Large intestine (tissue), 3 donors: ENCODE results near the gene SAFB. TPM values are rescaled to one million over a fixed set of nuclear protein-coding genes. Genes with fewer than 3 reads are reported as not detected.

ENCODE experiments used
- DNase-seq, 2 donors: peaks; one replicate each; pipeline versions ENCODE4 v3.0.0 to v3.0.0-alpha.2; 2013
- H3K27ac ChIP-seq: one replicate; pipeline ENCODE4 v1.5.1; 2013; ENCODE audit warnings: low read length
- H3K27me3 ChIP-seq: 2 replicates; pipeline ENCODE4 v1.6.1; 2013; ENCODE audit warnings: low read length; ENCODE audit not compliant: control insufficient read depth, insufficient read depth
- H3K36me3 ChIP-seq: 2 replicates; pipeline ENCODE4 v1.6.1; 2013; ENCODE audit warnings: low read length; ENCODE audit not compliant: control insufficient read depth, insufficient read depth
- H3K4me1 ChIP-seq: one replicate; pipeline ENCODE4 v1.6.1; 2013; ENCODE audit warnings: low read length; ENCODE audit not compliant: control insufficient read depth, insufficient read depth
- H3K4me3 ChIP-seq: one replicate; pipeline ENCODE4 v1.5.1; 2013; ENCODE audit warnings: low read length
- H3K9me3 ChIP-seq: one replicate; pipeline ENCODE4 v1.6.1; 2013; ENCODE audit warnings: mild to moderate bottlenecking, low read depth, low read length, moderate library complexity; ENCODE audit not compliant: control insufficient read depth
- WGBS: methylation state at CpG from one replicate; pipeline ENCODE4 v1.1.5; 2013; ENCODE audit warnings: low lambda C conversion rate; ENCODE audit not compliant: insufficient coverage; 5-methylcytosine and 5-hydroxymethylcytosine counted together
- polyA plus RNA-seq: library from polyadenylated mRNA; unstranded; fragments of 120-200 nt; gene quantifications from one replicate; pipeline ENCODE4 v1.2.1, GENCODE V29; 2013

The SAFB gene
- polyA plus RNA-seq, 1 donor, result 111 TPM

- Histone ChIP-seq H3K4me3 (no peak overlapping the region), H3K4me1 (no peaks in the 10 kb centered on the region), H3K36me3 (peaks cover 70% of the 10 kb centered on the region), H3K9me3 (no peaks in the 10 kb centered on the region), H3K27ac (no peak overlapping the region), H3K27me3 (no peaks in the 10 kb centered on the region)
- no CpG with 5 or more reads among the region's 2 CpGs for WGBS
- DNase-seq, result no peak
Observed at GRCh38 chr19:5644037-5644436, 21.2 kb downstream of the SAFB start.

DNA sequence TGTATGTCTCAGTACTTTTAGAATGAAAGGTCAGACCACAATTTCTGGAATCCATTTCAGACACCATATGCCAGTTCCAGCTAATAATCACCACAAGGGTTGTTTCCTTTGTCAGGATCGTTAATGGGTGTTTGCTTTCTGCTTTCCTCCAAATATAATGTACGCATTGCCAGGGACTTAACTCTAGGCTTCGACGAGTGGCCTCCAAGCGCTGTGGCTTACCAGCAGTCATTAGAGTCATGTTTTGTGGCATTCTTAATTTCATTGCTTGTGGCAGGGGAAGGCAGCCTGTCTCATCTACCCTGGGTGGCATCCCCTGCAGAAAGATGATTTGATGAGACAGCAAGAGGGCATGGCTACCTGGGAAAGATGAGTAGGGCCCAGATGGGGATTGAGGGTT lies 22.5 kb downstream of the SAFB start:
- no peak for DNase-seq
- Histone ChIP-seq H3K9me3 (no peaks in the 10 kb centered on the region), H3K4me1 (no peaks in the 10 kb centered on the region), H3K4me3 (no peak overlapping the region), H3K27me3 (no peaks in the 10 kb centered on the region), H3K36me3 (peaks cover 79% of the 10 kb centered on the region), H3K27ac (no peak overlapping the region)
- WGBS, result no CpG with 5 or more reads among the region's 5 CpGs

GRCh38 chr19:5646703-5647102 lies 23.8 kb downstream of the SAFB start:
- no peak for DNase-seq
- H3K9me3 ChIP-seq, result no peaks in the 10 kb centered on the region
- H3K27ac ChIP-seq, result no peak overlapping the region
- 100% methylated on average over 2 of the region's 4 CpGs for WGBS
- H3K4me1 ChIP-seq, result no peaks in the 10 kb centered on the region
- H3K36me3 ChIP-seq, result peaks cover 85% of the 10 kb centered on the region
- H3K4me3 ChIP-seq, result no peak overlapping the region
- no peaks in the 10 kb centered on the region for H3K27me3 ChIP-seq

DNA sequence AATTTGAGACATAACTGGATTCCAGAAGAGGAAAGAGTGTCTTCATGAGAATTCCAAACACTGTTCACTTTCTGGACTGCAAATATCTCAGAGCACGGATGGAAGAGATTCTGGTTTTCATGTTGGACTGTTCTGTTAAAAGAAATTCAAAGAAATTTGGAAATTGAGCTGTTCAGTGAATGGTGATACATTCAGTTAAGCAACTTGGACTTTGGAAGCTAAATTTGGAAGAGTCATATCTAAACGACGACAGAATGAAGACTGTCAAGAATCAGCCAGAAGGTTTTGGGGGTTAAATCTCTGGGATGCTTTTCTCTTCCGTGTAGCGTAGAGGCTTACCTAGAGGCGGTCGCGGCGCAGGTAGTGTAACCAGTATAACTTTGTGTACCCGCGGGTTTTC lies 25.6 kb downstream of the SAFB start:
- H3K4me1 ChIP-seq, result no peaks in the 10 kb centered on the region
- H3K27ac ChIP-seq, result no peak overlapping the region
- WGBS, result 100% methylated on average over 1 of the region's 11 CpGs

DNA sequence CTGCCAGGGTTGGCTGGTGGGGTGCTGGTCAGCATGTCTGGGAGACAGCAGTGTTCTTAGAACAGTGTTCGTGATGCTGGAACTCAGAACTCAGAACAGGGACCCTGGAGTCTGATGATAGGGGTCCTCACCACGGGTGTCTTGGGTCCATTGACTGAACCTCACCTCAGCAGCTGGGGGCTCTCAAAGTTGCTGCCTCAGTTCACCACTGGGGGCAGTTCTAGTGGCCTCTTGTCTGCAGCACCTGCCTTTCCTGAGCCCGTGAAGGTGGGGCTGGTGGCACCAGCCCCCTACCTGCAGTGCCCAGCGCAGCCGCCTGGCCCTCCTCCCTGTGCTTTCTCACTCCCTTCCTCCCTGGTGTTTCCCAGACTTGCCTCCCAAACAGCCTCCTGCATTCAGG lies 28.5 kb downstream of the SAFB start:
- H3K36me3 ChIP-seq, result peaks cover 86% of the 10 kb centered on the region
- DNase-seq, result no peak

More for the DNA sequence above, 25.6 kb downstream of the SAFB start:
- H3K27me3 ChIP-seq, result no peaks in the 10 kb centered on the region
- DNase-seq, result no peak
- peaks cover 86% of the 10 kb centered on the region for H3K36me3 ChIP-seq
- H3K4me3 ChIP-seq, result no peak overlapping the region
- H3K9me3 ChIP-seq, result no peaks in the 10 kb centered on the region

DNA sequence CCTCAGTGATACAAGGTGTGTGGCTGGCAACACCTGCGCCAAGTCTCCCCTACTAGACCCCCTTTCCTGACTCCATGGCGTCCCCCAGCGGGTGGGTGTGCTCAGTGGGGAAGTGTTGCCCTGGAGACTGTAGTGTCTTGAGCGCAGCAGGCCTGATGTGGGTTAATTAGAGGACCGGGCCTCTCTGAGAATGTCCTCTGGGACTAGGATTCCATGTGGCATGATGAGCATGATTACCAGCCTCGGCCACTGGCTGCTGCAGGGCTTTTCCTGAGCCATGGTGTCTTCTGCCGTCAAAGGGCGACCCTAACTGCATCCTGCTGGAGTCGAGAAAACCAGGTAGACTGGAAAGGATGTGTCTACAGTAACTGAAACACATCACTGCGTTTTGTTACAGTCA lies 29.4 kb downstream of the SAFB start:
- no peak for DNase-seq
- H3K27ac ChIP-seq, result no peak overlapping the region
- no peaks in the 10 kb centered on the region for H3K27me3 ChIP-seq
- H3K4me3 ChIP-seq, result no peak overlapping the region
- no peaks in the 10 kb centered on the region for H3K4me1 ChIP-seq
- peaks cover 81% of the 10 kb centered on the region for H3K36me3 ChIP-seq
- no peaks in the 10 kb centered on the region for H3K9me3 ChIP-seq
- WGBS, result no CpG with 5 or more reads among the region's 10 CpGs

More for the DNA sequence above, 28.5 kb downstream of the SAFB start:
- no CpG with 5 or more reads among the region's 5 CpGs for WGBS
- Histone ChIP-seq H3K4me3 (no peak overlapping the region), H3K27me3 (no peaks in the 10 kb centered on the region), H3K4me1 (no peaks in the 10 kb centered on the region), H3K27ac (no peak overlapping the region), H3K9me3 (no peaks in the 10 kb centered on the region)

DNA sequence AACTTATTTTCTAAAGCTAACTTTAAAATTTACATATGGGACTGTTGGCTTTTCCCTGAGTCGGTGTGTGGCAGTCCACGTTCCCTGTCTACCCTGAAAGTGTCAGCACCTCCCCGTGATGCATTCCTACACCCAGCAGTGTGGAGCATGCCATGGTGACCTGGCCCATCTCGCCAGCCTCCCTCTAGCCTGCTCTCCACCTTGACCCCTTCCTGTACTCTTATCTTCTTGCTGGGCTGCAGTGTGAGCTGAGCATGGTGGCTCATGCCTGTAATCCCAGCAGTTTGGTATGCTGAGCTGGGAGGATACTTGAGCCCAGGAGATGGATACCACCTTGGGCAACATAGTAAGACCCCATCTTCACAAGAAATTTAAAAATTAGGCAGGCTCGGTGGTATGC lies 32.0 kb downstream of the SAFB start:
- no peak for DNase-seq
- WGBS, result no CpG with 5 or more reads among the region's 5 CpGs
- no peak overlapping the region for H3K27ac ChIP-seq
- H3K36me3 ChIP-seq, result peaks cover 81% of the 10 kb centered on the region
- no peaks in the 10 kb centered on the region for H3K9me3 ChIP-seq
- no peak overlapping the region for H3K4me3 ChIP-seq
- H3K27me3 ChIP-seq, result no peaks in the 10 kb centered on the region
- no peaks in the 10 kb centered on the region for H3K4me1 ChIP-seq

DNA sequence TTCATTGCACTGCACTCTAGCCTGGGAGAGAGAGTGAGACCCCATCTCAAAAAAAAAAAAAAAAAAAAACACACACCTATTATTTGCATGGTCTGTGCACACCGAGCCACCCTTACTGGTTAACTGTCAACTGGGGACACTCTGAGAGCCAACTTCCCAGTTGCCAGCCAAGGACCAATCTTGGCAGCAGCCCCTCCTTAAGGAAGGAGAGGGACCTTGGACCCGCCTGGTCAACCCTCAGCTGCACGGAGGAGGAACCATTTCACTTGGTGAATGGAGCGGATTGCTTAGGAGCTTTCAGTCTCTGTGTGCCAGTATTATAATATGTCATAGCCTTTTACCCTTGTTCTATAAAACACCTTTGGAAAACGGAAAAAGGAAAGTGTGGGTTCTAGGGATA lies 32.5 kb downstream of the SAFB start:
- peaks cover 81% of the 10 kb centered on the region for H3K36me3 ChIP-seq
- peak in 1 of 2 donors; percentile 37 for DNase-seq
- 83% methylated on average over 1 of the region's 5 CpGs for WGBS

DNA sequence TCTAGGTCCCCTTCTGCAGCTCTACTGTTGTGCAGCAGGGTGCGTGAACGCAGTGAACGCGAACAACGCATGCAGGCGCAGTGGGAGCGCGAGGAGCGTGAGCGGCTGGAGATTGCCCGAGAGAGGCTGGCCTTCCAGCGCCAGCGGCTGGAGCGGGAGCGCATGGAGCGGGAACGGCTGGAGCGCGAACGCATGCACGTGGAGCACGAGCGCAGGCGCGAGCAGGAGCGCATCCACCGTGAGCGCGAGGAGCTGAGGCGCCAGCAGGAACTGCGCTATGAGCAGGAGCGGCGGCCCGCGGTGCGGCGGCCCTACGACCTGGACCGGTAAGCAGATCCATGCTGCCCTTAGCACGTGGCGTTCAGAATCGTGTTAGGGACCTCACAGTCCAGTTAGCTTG lies 38.6 kb downstream of the SAFB start:
- DNase-seq, result no peak
- Histone ChIP-seq H3K36me3 (peaks cover 81% of the 10 kb centered on the region), H3K27ac (no peak overlapping the region), H3K4me3 (no peak overlapping the region), H3K27me3 (no peaks in the 10 kb centered on the region), H3K4me1 (no peaks in the 10 kb centered on the region), H3K9me3 (no peaks in the 10 kb centered on the region)
- WGBS, result 100% methylated on average over 2 of the region's 42 CpGs

More for the DNA sequence above, 32.5 kb downstream of the SAFB start:
- Histone ChIP-seq H3K27ac (no peak overlapping the region), H3K4me1 (no peaks in the 10 kb centered on the region), H3K4me3 (no peak overlapping the region), H3K27me3 (no peaks in the 10 kb centered on the region), H3K9me3 (no peaks in the 10 kb centered on the region)

GRCh38 chr19:5663904-5664303 lies 41.0 kb downstream of the SAFB start:
- H3K27me3 ChIP-seq, result no peaks in the 10 kb centered on the region
- WGBS, result no CpG with 5 or more reads among the region's 17 CpGs
- H3K9me3 ChIP-seq, result no peaks in the 10 kb centered on the region
- no peaks in the 10 kb centered on the region for H3K4me1 ChIP-seq
- DNase-seq, result no peak
- H3K27ac ChIP-seq, result no peak overlapping the region
- peaks cover 82% of the 10 kb centered on the region for H3K36me3 ChIP-seq
- H3K4me3 ChIP-seq, result no peak overlapping the region

DNA sequence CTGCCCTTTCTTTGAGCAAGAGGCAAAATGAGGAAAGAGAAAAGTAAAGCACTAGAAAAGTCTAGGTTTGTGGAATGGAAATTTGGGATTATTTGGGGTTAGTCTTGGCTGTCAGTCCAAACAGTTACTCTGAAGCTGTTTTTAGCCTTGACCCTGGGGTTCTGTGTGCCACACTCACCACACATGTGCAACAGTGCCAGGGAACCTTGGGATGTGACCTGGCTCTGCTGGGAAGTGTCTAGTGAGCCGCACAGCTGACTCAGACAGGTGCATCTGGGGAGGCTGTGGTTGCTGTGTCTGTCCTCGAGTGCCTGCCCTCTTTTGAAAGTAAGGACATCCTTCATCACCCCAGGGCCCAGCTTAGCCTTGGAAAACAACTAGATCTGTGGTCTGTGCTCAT lies 41.6 kb downstream of the SAFB start:
- no peak for DNase-seq
- H3K36me3 ChIP-seq, result peaks cover 88% of the 10 kb centered on the region

More for the DNA sequence above, 41.6 kb downstream of the SAFB start:
- no CpG with 5 or more reads among the region's 2 CpGs for WGBS
- no peaks in the 10 kb centered on the region for H3K4me1 ChIP-seq
- H3K27ac ChIP-seq, result no peak overlapping the region
- no peaks in the 10 kb centered on the region for H3K27me3 ChIP-seq
- no peaks in the 10 kb centered on the region for H3K9me3 ChIP-seq
- no peak overlapping the region for H3K4me3 ChIP-seq
